Omental fat pad (tissue), 4 donors: ENCODE measurements around the gene STX7. TPM values are rescaled to one million over a fixed set of nuclear protein-coding genes. Genes with fewer than 3 reads are reported as not detected.

ENCODE experiments used
- ATAC-seq: fragments of 150-250 bp; one replicate; pipeline ENCODE4 v1.9.1; 2016; ENCODE audit warnings: mild to moderate bottlenecking, moderate library complexity; ENCODE audit not compliant: low FRiP score
- DNase-seq: peaks from one replicate; pipeline ENCODE4 v3.0.0-alpha.2; 2019; ENCODE audit warnings: low spot score
- total RNA-seq, 4 donors: library from RNA; depleted of rRNA; stranded (reverse); fragments of >200 nt; gene quantifications; one replicate each; pipeline ENCODE4 v1.1.0, GENCODE V29; 2016
- TF ChIP-seq, protein P1 (sequence below), 3 donors: fragments of 450-650 bp; IDR thresholded peaks; one replicate each; pipeline ENCODE4 v1.5.1; 2016 to 2017; ENCODE audit warnings: antibody characterized with exemption in 3 of 3, mild to moderate bottlenecking in 3 of 3, moderate library complexity in 2 of 3

The STX7 gene
- total RNA-seq, 4 donors from 2014 or later: 36.1 to 78.3 (median 48.2) TPM

DNA sequence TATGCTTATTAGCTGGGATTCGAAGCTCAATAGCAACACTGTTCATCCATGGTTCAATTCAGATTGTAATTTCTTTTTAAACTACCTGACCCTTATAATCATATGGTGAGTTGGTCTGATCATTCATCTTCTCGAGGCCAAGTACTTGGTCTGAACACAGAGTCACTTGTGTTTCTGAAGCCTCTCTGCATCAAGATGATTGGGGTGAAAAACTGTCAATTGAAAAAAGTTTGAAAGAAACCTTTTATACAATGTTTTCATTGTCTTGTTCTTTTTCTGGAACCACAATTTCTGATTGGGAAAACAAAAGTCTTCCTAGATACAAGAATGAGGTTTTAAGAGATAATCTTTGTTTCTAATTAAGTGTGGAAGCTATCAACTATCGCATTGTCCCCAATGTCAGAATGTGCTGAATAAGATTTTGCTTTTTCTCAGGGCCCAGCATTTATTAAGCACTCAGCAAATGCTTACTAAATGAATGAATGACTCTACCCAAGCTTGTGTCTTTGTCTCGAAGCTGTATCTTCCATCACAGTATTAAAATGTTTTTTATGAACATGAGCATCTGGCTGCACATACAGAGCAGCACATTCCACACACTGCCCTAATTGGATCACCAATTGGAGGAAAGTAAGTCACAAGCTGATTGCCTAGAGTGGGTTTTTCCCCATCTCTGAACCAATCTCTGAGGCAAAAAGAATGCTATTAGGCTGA lies 66.6 kb downstream of the STX7 start:
- no peak for DNase-seq
- TF ChIP-seq, protein P1, sequence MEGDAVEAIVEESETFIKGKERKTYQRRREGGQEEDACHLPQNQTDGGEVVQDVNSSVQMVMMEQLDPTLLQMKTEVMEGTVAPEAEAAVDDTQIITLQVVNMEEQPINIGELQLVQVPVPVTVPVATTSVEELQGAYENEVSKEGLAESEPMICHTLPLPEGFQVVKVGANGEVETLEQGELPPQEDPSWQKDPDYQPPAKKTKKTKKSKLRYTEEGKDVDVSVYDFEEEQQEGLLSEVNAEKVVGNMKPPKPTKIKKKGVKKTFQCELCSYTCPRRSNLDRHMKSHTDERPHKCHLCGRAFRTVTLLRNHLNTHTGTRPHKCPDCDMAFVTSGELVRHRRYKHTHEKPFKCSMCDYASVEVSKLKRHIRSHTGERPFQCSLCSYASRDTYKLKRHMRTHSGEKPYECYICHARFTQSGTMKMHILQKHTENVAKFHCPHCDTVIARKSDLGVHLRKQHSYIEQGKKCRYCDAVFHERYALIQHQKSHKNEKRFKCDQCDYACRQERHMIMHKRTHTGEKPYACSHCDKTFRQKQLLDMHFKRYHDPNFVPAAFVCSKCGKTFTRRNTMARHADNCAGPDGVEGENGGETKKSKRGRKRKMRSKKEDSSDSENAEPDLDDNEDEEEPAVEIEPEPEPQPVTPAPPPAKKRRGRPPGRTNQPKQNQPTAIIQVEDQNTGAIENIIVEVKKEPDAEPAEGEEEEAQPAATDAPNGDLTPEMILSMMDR (IDR thresholded peaks at IDR 0.05): no peak
- ATAC-seq: no peak

DNA sequence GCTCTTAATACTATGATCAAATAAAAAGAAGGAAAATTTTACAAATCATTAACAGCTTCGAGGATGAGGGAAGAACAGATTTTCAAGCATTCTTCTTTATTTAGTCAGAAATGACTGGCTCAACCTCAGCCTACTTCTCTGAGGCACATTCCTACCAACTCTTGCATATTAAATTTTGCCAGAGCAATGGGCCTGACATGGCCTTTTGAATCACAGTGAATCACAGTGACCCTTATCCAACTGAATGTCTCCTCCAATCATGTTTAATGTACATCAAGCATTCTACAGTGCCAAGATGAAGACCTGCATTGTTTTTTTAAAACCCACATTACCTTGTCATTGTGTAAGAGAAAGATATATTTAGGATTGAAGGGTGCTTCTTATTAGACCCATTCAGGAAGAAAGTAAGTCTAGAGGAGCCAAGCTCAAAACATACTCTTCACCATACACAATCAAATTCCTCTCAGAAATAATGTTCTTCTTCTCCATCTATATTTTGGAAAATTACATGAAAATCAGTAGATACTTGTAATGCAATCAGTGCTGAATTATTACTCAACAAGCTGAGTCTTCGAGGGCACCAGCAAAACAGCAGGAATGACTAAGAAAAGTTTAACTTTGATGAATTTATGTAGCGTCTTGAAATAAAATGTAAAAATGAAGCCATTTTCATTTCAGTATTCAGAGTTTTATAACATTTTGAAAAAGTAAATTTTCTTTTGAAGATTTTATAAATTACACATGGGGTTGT lies 67.5 kb downstream of the STX7 start:
- ATAC-seq (peak; percentile 93), DNase-seq (no peak)
- TF ChIP-seq, protein P1 (IDR thresholded peaks at IDR 0.05): no peak

DNA sequence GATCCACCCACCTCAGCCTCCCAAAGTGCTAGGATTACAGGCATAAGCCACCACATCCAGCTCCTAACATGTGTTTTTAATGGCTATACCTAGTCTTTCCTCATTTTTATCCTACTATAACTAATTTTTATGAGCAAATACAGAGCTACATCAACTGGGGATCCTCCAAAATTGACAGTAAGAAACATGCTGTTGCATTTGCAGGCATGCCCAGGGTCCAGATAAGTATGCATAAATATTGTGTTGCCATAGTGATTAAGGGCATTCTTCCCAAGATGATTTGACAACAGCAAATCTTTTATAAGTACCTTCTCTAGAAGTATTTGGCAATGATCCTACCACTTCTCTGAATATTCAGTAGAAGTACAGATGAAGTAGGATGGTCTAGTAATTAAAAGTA lies 69.7 kb downstream of the STX7 start:
- DNase-seq (no peak), ATAC-seq (no peak)
- TF ChIP-seq, protein P1 (IDR thresholded peaks at IDR 0.05): no peak

- TF ChIP-seq, protein P1 (IDR thresholded peaks at IDR 0.05): no peak
- DNase-seq (no peak), ATAC-seq (no peak)
Observed at GRCh38 chr6:132430110-132430509, 82.8 kb downstream of the STX7 start.

DNA sequence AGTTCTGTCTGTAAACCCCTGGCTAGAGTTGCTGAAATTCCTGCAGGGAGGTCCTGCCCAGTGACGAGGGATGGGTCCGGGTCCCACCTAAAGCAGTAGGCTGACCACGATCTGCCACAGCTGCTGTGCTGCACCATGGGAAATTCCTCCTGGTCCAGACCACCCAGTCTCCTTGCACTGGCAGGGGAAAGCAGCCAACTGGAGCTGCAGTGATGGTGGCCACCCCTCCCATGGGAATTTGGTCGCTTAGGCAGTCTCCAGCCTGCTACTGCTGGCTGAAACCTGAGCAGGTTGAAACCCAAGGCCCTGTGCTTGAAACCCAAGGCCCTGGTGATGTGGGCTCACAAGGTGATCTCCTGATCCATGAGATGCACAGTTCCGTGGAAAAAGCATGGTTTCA lies 87.7 kb downstream of the STX7 start:
- TF ChIP-seq, protein P1 (IDR thresholded peaks at IDR 0.05): no peak
- DNase-seq: no peak
- no peak for ATAC-seq

GRCh38 chr6:132423839-132424238 lies 89.1 kb downstream of the STX7 start:
- no peak for DNase-seq
- no peak for ATAC-seq
- TF ChIP-seq, protein P1 (IDR thresholded peaks at IDR 0.05): no peak
